ENCODE measurements around the gene SMAD1.
"Not testable (repeated sequence)": the region's sequence is repeated elsewhere in the genome, so short reads cannot be mapped to it uniquely, and the experiment has no call there.

SMAD1 gene

DNA sequence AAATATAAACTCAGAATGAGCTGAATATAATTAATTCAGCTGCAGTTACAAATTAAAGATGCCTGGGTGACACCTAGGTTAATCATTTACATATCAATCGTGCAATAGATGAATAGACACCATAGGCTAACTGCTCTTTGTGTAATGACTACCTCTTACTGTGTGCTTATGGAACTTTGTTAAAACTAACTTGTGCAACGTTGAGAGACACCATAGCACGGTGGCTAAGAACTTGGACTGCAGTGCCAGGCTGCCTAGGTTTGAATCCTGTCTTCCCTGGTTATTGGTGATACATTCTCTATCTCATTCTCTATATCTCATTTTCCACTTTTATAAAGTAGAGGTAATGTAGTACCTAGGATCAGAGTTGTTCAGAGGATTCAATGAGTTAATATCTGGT is 46.9 kb downstream of the SMAD1 start:
- H3K27me3 Mint-ChIP-seq: peaks cover 7% of the 10 kb centered on the region
- H3K4me1 Mint-ChIP-seq (ENCODE audit: low read depth): no peaks in the 10 kb centered on the region
- H3K36me3 Mint-ChIP-seq (ENCODE audit: low read depth): no peaks in the 10 kb centered on the region
- no peaks in the 10 kb centered on the region for H3K9me3 Mint-ChIP-seq
- no peak overlapping the region for H3K27ac Mint-ChIP-seq
- no peak overlapping the region for H3K4me3 Mint-ChIP-seq

DNA sequence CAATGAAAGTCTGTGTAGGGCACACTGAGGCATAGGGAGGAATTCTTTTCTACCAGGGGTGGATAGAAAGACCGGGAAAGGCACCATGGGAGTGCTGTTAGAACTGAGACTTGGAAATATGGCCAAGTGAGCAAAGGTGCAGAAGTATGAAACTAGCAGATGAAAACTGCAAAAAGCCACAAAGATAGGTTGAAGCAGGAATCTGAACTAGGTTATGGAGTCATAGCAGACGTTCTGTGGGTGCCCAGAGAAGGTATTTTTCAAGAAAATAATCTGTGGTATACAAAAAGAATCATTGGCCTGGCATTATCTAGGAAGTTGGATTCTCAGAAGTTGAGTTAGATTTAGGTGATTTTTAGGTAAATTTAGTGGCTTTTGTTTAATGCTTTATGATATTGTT is 48.5 kb downstream of the SMAD1 start:
- H3K27ac Mint-ChIP-seq: no peak overlapping the region
- H3K9me3 Mint-ChIP-seq: no peaks in the 10 kb centered on the region
- H3K4me3 Mint-ChIP-seq: no peak overlapping the region
- peaks cover 7% of the 10 kb centered on the region for H3K27me3 Mint-ChIP-seq
- no peaks in the 10 kb centered on the region for H3K36me3 Mint-ChIP-seq (ENCODE audit: low read depth)
- no peaks in the 10 kb centered on the region for H3K4me1 Mint-ChIP-seq (ENCODE audit: low read depth)

DNA sequence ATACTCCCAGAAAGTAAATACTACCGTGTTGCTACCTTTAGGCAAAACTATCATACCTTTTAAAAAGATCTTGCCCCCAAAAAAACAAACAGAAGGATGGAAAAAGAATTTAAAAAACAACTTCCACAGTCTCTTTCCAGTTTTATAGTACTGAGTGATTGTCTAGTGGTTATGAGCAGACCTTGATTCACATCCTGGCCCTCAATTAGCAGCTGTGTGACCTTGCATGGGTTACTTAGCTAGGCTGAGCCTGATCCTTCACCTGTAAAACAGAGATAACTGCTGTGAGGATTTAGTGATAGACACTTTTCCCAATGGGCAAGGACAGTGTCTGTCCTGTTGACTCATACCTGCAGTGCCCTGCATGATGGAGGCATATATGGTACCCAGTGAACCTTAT is 49.0 kb downstream of the SMAD1 start:
- Mint-ChIP-seq H3K27me3 (peaks cover 10% of the 10 kb centered on the region), H3K4me1 (ENCODE audit: low read depth) (no peaks in the 10 kb centered on the region), H3K36me3 (ENCODE audit: low read depth) (no peaks in the 10 kb centered on the region), H3K9me3 (no peaks in the 10 kb centered on the region), H3K27ac (no peak overlapping the region), H3K4me3 (no peak overlapping the region)

DNA sequence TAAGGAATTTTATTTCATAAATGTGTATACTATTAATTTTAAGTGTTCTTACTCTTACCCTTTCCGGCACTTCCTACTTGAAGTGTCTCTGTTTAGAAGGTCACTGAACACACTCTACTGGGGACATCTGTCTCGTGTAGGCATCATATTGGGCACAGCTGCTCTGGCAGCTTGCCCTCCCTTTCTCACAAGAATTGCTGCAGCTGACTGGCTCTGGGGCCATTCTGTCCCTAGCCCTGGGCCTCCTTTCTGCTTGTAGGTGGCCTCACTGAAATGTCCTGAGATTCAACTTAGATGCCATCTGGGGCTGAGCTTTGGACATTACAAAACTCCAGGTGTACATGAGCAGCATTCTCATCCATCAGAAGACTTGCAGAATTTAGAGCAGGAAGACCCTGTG is 49.6 kb downstream of the SMAD1 start:
- Mint-ChIP-seq H3K27ac (no peak overlapping the region), H3K9me3 (no peaks in the 10 kb centered on the region), H3K27me3 (peaks cover 10% of the 10 kb centered on the region), H3K4me3 (no peak overlapping the region), H3K36me3 (ENCODE audit: low read depth) (no peaks in the 10 kb centered on the region), H3K4me1 (ENCODE audit: low read depth) (no peaks in the 10 kb centered on the region)

DNA sequence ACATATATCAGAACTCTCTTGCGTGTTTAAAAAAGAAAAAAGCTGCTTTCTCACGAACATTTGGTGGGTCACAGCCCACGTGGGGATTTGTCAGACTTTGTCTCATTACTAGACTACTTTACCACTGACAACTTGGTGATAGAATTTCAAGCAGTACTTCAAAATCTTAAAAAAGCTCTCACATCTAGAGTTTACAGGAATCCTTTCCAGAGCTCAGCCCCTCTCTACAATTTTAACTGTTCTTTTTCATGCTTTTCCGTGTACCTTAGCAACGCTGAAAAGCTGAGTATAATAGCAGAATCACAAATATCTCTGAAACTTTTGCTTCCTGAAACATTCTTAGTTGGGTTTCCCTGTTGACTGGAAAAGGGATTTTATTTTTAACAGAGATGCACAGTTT is 50.2 kb downstream of the SMAD1 start:
- Mint-ChIP-seq H3K36me3 (ENCODE audit: low read depth) (no peaks in the 10 kb centered on the region), H3K27me3 (peaks cover 10% of the 10 kb centered on the region), H3K27ac (no peak overlapping the region), H3K9me3 (no peaks in the 10 kb centered on the region), H3K4me3 (no peak overlapping the region), H3K4me1 (ENCODE audit: low read depth) (no peaks in the 10 kb centered on the region)

DNA sequence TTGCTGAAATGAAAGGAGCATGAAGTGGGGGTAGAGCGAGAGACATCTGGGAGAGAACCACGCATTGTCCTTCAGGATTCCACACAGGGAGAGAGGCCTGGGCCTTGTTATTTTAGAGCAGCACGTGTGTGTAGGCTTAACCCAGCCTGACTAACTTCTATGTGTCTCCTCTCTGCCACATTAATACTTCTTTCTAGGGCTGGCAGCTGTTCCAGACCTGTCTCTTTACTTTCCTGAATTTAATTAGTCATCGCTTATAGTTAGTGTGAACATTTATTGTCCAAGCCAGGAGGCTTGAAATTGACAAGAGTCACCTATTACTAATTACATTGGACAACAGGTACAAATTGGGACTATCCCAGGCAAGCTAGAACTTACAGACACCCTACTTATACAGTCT is 51.3 kb downstream of the SMAD1 start:
- Mint-ChIP-seq H3K4me1 (ENCODE audit: low read depth) (no peaks in the 10 kb centered on the region), H3K9me3 (no peaks in the 10 kb centered on the region), H3K27me3 (peaks cover 19% of the 10 kb centered on the region), H3K4me3 (no peak overlapping the region), H3K27ac (no peak overlapping the region), H3K36me3 (ENCODE audit: low read depth) (no peaks in the 10 kb centered on the region)

DNA sequence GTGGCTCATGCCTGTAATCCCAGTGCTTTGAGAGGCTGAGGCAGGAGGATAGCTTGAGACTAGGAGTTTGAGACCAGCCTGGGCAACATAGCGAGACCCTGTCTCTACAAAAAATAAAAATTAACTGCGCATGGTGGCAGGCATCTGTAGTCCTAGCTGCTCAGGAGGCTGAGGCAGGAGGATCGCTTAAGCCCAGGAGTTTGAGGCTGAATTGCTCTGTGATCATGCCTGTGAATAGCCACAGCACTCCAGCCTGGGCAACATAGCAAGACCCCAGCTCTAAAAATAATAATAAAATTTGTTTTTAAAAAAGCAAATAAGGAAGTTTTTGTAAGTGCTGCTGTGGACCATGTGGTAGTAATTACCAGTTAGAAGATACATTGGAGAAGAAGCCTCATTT is 51.8 kb downstream of the SMAD1 start:
- H3K4me3 Mint-ChIP-seq; H3K36me3 Mint-ChIP-seq (ENCODE audit: low read depth); H3K4me1 Mint-ChIP-seq (ENCODE audit: low read depth); H3K27ac Mint-ChIP-seq; H3K9me3 Mint-ChIP-seq: not testable (repeated sequence)
- H3K27me3 Mint-ChIP-seq: peaks cover 19% of the 10 kb centered on the region

DNA sequence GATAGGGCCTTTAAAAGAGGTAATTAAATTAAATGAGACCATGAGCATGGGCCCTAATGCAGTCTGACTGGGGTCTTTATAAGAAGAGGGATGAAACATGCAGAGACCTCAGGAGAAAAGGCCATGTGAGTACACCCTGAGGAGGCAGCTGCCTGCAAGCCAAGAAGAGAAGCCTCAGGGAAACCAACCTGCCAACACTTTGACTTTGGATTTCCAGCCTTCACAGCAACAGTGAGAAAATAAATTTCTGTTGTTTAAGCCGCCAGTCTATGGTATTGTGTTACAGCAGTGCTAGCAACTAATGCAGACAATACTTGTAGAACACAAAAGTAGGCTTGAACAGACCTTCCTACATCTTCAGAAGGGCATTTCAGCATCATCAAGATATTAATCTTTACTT is 52.3 kb downstream of the SMAD1 start:
- H3K9me3 Mint-ChIP-seq: no peaks in the 10 kb centered on the region
- peaks cover 19% of the 10 kb centered on the region for H3K27me3 Mint-ChIP-seq
- H3K36me3 Mint-ChIP-seq (ENCODE audit: low read depth): no peaks in the 10 kb centered on the region
- no peak overlapping the region for H3K4me3 Mint-ChIP-seq
- no peak overlapping the region for H3K27ac Mint-ChIP-seq
- H3K4me1 Mint-ChIP-seq (ENCODE audit: low read depth): no peaks in the 10 kb centered on the region

DNA sequence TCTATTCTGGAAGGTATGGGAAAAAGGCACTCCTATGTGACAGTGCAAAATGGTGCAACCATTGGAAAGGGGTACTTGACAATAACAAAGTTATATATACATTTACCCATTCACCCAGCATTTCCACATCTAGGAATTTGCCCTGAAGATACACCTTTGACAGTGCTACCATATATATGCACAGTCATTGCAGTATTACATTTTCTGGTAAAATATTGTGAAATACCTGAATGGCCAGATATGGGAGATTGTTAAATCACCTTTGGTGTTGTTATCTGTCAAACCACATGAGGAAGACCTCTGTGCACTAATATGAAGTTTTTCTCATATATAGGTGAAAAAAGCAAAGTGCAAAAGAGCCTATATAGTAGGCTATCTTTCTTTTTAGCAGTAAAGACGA is 53.5 kb downstream of the SMAD1 start:
- no peaks in the 10 kb centered on the region for H3K4me1 Mint-ChIP-seq (ENCODE audit: low read depth)
- H3K27me3 Mint-ChIP-seq: peaks cover 26% of the 10 kb centered on the region
- no peaks in the 10 kb centered on the region for H3K36me3 Mint-ChIP-seq (ENCODE audit: low read depth)
- H3K27ac Mint-ChIP-seq: no peak overlapping the region
- H3K4me3 Mint-ChIP-seq: no peak overlapping the region
- no peaks in the 10 kb centered on the region for H3K9me3 Mint-ChIP-seq

DNA sequence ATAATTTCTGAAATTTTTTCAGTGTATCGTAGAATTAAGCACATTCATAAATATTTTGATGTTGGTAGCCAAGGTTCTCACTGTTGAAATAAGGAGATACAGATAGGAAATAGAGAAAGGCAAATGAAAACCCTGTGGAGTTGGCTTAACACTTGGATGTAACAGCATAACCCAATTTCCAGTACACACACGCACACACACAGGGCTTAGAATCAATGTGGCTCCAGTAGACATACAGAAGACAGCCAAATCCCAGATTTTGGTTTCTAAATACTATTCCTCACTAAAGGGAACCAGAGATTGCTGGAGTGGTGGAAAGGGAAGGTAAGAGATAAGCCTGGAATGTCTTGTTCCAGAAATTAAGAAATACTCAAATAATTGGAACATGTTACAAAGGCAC is 54.4 kb downstream of the SMAD1 start:
- no peak overlapping the region for H3K4me3 Mint-ChIP-seq
- peaks cover 26% of the 10 kb centered on the region for H3K27me3 Mint-ChIP-seq
- no peaks in the 10 kb centered on the region for H3K4me1 Mint-ChIP-seq (ENCODE audit: low read depth)
- no peaks in the 10 kb centered on the region for H3K9me3 Mint-ChIP-seq
- no peaks in the 10 kb centered on the region for H3K36me3 Mint-ChIP-seq (ENCODE audit: low read depth)
- H3K27ac Mint-ChIP-seq: no peak overlapping the region

DNA sequence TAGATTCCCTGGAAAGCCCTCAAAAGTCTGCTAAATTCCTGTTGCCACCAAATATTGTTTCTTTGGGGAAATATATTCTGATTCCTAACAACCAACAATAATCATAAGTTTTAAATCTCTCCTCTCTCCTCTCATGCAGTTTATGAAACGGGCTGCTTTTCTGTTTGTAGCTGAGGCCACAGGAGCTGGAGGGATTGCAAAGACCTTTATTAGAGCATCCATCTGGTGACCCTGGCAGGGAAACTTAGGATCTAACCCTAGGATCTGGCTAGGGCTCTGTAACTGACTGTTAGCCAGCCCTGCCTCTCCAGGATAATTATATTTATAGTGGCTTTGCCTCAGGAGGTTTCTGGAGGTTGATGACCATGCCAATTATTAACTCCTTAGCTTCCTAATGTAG is 56.9 kb downstream of the SMAD1 start:
- no peaks in the 10 kb centered on the region for H3K4me1 Mint-ChIP-seq (ENCODE audit: low read depth)
- peaks cover 26% of the 10 kb centered on the region for H3K27me3 Mint-ChIP-seq
- H3K4me3 Mint-ChIP-seq: no peak overlapping the region
- no peak overlapping the region for H3K27ac Mint-ChIP-seq
- no peaks in the 10 kb centered on the region for H3K36me3 Mint-ChIP-seq (ENCODE audit: low read depth)
- no peaks in the 10 kb centered on the region for H3K9me3 Mint-ChIP-seq

DNA sequence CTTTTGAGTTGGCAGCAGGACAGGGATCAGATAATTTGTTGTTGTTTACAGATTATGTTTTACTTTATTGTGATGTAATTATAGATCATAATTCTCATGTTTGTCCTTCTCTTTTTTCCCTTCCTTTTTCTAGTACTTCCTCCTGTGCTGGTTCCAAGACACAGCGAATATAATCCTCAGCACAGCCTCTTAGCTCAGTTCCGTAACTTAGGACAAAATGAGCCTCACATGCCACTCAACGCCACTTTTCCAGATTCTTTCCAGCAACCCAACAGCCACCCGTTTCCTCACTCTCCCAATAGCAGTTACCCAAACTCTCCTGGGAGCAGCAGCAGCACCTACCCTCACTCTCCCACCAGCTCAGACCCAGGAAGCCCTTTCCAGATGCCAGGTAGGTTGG is 58.0 kb downstream of the SMAD1 start:
- Mint-ChIP-seq H3K36me3 (ENCODE audit: low read depth) (no peaks in the 10 kb centered on the region), H3K4me1 (ENCODE audit: low read depth) (no peaks in the 10 kb centered on the region), H3K27ac (no peak overlapping the region), H3K9me3 (no peaks in the 10 kb centered on the region), H3K4me3 (no peak overlapping the region), H3K27me3 (peaks cover 26% of the 10 kb centered on the region)

DNA sequence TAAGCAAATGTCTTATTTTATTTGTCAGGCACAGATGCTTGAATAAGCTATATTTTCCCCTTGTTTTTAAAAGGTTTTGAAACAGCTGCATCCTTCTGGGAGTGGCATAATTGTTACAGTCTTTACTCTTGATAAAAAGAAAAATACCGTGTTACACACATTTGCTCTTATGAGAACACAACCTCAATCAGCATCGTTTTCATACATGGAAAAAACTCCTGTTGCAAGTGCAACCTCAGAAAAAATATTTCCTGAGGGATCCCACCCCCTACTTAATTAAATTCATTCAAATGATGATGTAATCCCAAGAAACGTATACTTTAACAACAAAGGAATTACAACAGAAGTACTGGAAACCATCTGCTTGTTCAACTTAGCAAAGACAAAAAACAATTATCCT is 58.6 kb downstream of the SMAD1 start:
- no peaks in the 10 kb centered on the region for H3K4me1 Mint-ChIP-seq (ENCODE audit: low read depth)
- H3K27ac Mint-ChIP-seq: no peak overlapping the region
- peaks cover 26% of the 10 kb centered on the region for H3K27me3 Mint-ChIP-seq
- H3K9me3 Mint-ChIP-seq: no peaks in the 10 kb centered on the region
- no peak overlapping the region for H3K4me3 Mint-ChIP-seq
- H3K36me3 Mint-ChIP-seq (ENCODE audit: low read depth): no peaks in the 10 kb centered on the region

DNA sequence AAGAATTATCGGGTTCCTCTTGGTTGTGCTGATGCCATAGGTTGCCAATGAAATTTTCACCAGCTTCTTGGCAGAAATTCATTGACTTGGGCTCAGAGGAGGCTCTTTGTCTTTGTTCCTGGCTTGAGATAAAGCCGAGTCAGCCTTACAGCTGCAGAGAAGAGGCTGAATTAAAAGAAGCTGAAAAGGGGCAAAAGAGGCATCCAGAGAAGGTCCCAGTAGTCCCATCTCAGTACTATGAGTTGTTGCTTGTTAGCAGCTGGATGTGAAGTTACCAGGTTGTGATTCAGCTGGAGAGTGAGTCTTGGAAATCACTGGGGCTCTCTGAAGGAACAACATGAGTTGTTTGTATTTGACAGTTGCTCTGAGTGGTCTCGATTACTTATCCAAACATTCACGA is 59.7 kb downstream of the SMAD1 start:
- Mint-ChIP-seq H3K36me3 (ENCODE audit: low read depth) (no peaks in the 10 kb centered on the region), H3K27ac (no peak overlapping the region), H3K27me3 (peaks cover 26% of the 10 kb centered on the region), H3K4me3 (no peak overlapping the region), H3K9me3 (no peaks in the 10 kb centered on the region), H3K4me1 (ENCODE audit: low read depth) (no peaks in the 10 kb centered on the region)

DNA sequence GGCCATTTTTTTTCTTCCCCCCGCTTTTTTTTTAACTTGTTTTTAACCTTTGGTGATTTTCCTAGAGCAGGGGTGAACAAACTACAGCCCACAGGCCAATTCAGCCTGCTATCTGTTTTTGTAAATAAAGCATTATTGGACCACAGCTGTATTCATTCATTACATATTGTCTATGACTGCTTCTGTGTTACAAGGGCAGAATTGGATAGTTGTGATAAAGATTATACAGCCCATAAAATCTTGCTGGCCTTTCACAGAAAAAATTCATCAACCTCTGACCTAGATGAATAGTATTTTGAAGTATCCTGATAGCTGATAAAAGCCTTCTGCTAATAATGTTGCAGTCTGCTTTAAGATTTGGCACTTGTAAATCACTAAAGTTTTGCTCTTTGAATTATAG is 63.4 kb downstream of the SMAD1 start:
- Mint-ChIP-seq H3K4me1 (ENCODE audit: low read depth) (no peaks in the 10 kb centered on the region), H3K9me3 (no peaks in the 10 kb centered on the region), H3K27ac (no peak overlapping the region)

DNA sequence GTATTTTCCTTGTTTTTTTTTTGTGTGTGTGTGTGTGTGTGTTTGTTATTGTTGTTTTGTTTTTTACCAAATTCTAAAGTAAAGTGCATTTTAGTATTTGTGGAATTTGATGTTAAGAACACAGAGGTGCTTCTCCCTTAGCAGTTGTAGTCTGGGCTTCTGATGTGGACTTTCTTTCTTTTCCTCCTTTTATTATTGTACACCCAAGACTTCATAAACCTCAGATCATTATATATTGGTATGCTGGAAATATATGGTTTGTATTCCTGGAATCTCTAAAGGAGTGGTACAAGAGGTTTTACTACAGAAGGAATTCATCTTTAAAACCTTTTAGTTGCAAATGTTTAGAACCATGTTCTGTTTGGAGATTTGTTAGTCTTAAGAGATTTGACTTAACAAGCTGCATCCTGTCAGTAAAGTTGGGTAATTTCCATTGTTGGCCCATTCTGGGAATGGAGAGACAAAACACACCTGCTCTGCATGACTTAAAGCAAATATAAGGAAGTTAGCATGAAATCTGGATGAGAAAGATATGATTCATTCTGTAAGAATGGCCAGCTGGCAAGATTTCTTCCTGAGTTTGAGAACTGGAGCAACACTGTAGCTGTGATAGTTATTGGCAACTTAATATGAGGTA is 64.0 kb downstream of the SMAD1 start:
- no peaks in the 10 kb centered on the region for H3K9me3 Mint-ChIP-seq
- peaks cover 10% of the 10 kb centered on the region for H3K27me3 Mint-ChIP-seq
- no peak overlapping the region for H3K4me3 Mint-ChIP-seq
- H3K4me1 Mint-ChIP-seq (ENCODE audit: low read depth): no peaks in the 10 kb centered on the region
- H3K36me3 Mint-ChIP-seq (ENCODE audit: low read depth): no peaks in the 10 kb centered on the region
- H3K27ac Mint-ChIP-seq: no peak overlapping the region

More for the DNA sequence above, 63.4 kb downstream of the SMAD1 start:
- H3K27me3 Mint-ChIP-seq: peaks cover 10% of the 10 kb centered on the region
- no peaks in the 10 kb centered on the region for H3K36me3 Mint-ChIP-seq (ENCODE audit: low read depth)
- no peak overlapping the region for H3K4me3 Mint-ChIP-seq

Data from stimulated activated naive CD8-positive, alpha-beta T cell treated with anti-CD3 and anti-CD28 coated beads, Interleukin-15, Interleukin-2, amounts not matched to agents 100 ng/mL and 50 ng/mL, for 24 hours (primary cell).